ENCODE measurements around the gene KIAA0513.
A peak's percentile ranks its signal among the peaks of the same experiment; 100 is the strongest.

The KIAA0513 gene

GRCh38 chr16:85025781-85026653 is 1.6 kb upstream of the KIAA0513 start:
- no peak for DNase-seq (ENCODE audit: extremely low read depth, low read depth)
- no peak for TF ChIP-seq CTCF (IDR thresholded peaks at IDR 0.05; ENCODE audit: low read depth, low read length)

- no peak for TF ChIP-seq CTCF (IDR thresholded peaks at IDR 0.05; ENCODE audit: low read depth, low read length)
- no peak for DNase-seq (ENCODE audit: extremely low read depth, low read depth)
Measured at GRCh38 chr16:85026703-85027102, 892 bp upstream of the KIAA0513 start.

- TF ChIP-seq CTCF (IDR thresholded peaks at IDR 0.05; ENCODE audit: low read depth, low read length) = peak; percentile 15
- no peak for DNase-seq (ENCODE audit: extremely low read depth, low read depth)
Measured at GRCh38 chr16:85027958-85028684, 526 bp downstream of the KIAA0513 start.

- no peak for DNase-seq (ENCODE audit: extremely low read depth, low read depth)
- TF ChIP-seq CTCF (IDR thresholded peaks at IDR 0.05; ENCODE audit: low read depth, low read length) = no peak
Measured at GRCh38 chr16:85028685-85029407, 1.3 kb downstream of the KIAA0513 start.

DNA sequence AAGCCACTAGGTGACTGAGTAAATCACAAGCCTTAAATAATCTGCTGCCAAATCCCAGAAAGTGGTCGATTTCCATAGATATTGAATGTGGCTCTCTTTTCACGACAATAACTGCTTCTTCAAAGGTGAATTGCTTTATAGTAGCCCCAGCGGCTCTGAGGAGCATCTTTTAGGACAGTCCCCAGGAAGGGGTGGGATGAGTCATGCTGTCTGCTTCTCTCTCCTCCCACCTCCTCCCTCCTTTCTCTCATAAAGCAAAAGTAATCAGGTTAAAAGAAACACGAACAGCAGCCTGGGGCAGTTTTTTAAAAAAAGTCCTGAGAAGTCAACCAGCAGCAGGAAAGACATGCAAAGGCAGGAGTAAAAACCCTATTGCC is 1.8 kb downstream of the KIAA0513 start:
- DNase-seq (ENCODE audit: extremely low read depth, low read depth) = no peak
- TF ChIP-seq CTCF (IDR thresholded peaks at IDR 0.05; ENCODE audit: low read depth, low read length) = no peak

DNA sequence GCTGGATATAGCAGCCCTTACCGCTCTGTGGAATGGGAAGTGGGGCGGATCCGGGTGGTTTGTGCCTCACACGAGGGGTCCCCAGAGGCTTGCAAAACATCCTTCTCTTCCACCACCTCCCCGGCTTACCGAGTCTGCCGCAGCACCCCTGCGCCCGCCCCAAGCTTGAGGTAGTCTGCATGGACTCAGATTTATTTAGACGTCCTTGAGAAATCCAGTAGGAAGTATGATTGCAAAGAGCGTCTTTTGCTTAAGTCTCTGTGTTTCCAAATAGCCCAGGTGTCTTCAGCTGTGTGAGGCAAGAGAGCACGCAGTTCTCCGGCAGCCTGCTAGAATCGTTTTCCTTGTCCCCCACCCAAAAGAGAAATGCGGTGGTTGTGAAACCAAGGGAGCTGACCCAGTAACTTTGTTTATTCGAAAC is 2.4 kb downstream of the KIAA0513 start:
- DNase-seq (ENCODE audit: extremely low read depth, low read depth) = no peak
- TF ChIP-seq CTCF (IDR thresholded peaks at IDR 0.05; ENCODE audit: low read depth, low read length) = no peak

Data from AG09319 (cell line).